Measurements from ENCODE around the gene CDKAL1.
"Not testable (repeated sequence)": the region's sequence is repeated elsewhere in the genome, so short reads cannot be mapped to it uniquely, and the experiment has no call there.

CDKAL1 gene

GRCh38 chr6:20589266-20589665, 55.0 kb downstream of the CDKAL1 start:
- TF ChIP-seq, protein P1, sequence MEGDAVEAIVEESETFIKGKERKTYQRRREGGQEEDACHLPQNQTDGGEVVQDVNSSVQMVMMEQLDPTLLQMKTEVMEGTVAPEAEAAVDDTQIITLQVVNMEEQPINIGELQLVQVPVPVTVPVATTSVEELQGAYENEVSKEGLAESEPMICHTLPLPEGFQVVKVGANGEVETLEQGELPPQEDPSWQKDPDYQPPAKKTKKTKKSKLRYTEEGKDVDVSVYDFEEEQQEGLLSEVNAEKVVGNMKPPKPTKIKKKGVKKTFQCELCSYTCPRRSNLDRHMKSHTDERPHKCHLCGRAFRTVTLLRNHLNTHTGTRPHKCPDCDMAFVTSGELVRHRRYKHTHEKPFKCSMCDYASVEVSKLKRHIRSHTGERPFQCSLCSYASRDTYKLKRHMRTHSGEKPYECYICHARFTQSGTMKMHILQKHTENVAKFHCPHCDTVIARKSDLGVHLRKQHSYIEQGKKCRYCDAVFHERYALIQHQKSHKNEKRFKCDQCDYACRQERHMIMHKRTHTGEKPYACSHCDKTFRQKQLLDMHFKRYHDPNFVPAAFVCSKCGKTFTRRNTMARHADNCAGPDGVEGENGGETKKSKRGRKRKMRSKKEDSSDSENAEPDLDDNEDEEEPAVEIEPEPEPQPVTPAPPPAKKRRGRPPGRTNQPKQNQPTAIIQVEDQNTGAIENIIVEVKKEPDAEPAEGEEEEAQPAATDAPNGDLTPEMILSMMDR (IDR thresholded peaks at IDR 0.05; ENCODE audit: insufficient read depth, low read length, missing control alignments): no peak
- H3K4me3 ChIP-seq (ENCODE audit: low read depth, low read length): no peak overlapping the region
- CTCF ChIA-PET: interaction anchor here (2.0 kb wide), 1 partner anchor 17 kb away, joined by 4 read pairs; no protein-coding TSS in a partner anchor
- POLR2A ChIA-PET: no interaction called here
- no peak for DNase-seq (ENCODE audit: low read depth, low spot score)

DNA sequence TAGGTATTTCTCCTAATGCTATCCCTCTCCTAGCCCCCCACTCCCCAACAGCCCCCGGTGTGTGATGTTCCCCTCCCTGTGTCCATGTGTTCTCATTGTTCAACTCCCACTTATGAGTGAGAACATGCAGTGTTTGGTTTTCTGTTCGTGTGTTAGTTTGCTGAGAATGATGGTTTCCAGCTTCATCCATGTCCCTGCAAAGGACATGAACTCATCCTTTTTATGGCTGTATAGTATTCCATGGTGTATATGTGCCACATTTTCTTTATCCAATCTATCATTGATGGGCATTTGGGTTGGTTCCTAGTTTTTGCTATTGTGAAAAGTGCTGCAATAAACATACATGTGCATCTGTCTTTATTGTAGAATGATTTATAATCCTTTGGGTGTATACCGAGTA, 56.2 kb downstream of the CDKAL1 start:
- CTCF ChIA-PET; H3K4me3 ChIP-seq (ENCODE audit: low read depth, low read length); POLR2A ChIA-PET; DNase-seq (ENCODE audit: low read depth, low spot score): not testable (repeated sequence)

GRCh38 chr6:20594299-20594853, 60.1 kb downstream of the CDKAL1 start:
- CTCF ChIA-PET; POLR2A ChIA-PET; DNase-seq (ENCODE audit: low read depth, low spot score); H3K4me3 ChIP-seq (ENCODE audit: low read depth, low read length): not testable (repeated sequence)

GRCh38 chr6:20599302-20600051, 65.2 kb downstream of the CDKAL1 start:
- DNase-seq (ENCODE audit: low read depth, low spot score): no peak
- TF ChIP-seq, protein P1 (IDR thresholded peaks at IDR 0.05; ENCODE audit: insufficient read depth, low read length, missing control alignments): no peak
- ChIA-PET CTCF (no interaction called here), POLR2A (no interaction called here)
- no peak overlapping the region for H3K4me3 ChIP-seq (ENCODE audit: low read depth, low read length)

- TF ChIP-seq, protein P1 (IDR thresholded peaks at IDR 0.05; ENCODE audit: insufficient read depth, low read length, missing control alignments): no peak
- DNase-seq (ENCODE audit: low read depth, low spot score): no peak
- ChIA-PET POLR2A (no interaction called here), CTCF (interaction anchor here (1.0 kb wide), 1 partner anchor 989 kb away, joined by 3 read pairs; no protein-coding TSS in a partner anchor)
- no peak overlapping the region for H3K4me3 ChIP-seq (ENCODE audit: low read depth, low read length)
Observed at GRCh38 chr6:20600831-20601230, 66.6 kb downstream of the CDKAL1 start.

- POLR2A ChIA-PET: no interaction called here
- TF ChIP-seq, protein P1 (IDR thresholded peaks at IDR 0.05; ENCODE audit: insufficient read depth, low read length, missing control alignments): no peak
- CTCF ChIA-PET: no interaction called here
Observed at GRCh38 chr6:20604159-20604558, 69.9 kb downstream of the CDKAL1 start.

DNA sequence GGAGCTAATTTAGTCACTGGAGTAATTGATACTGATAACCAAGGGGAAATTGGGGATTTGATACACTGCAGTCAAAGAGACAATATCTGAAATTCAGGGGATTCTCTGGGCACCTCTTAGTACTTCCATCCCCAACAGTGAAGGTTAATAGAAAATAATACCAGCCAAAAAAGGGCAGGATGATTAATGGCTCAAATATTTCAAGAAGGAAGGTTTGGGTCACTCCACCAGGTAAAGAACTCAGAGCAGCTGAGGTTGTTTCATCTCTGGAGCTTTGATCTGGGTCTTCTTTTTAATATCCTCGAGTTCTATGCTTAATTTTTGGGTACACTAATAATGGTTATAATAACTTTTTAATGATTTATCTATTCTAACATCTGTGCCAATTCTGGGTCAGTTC, 70.8 kb downstream of the CDKAL1 start:
- ChIA-PET POLR2A (no interaction called here), CTCF (interaction anchor here (1.4 kb wide), 1 partner anchor 16 kb away, joined by 4 read pairs; no protein-coding TSS in a partner anchor)
- no peak for DNase-seq (ENCODE audit: low read depth, low spot score)
- TF ChIP-seq, protein P1 (IDR thresholded peaks at IDR 0.05; ENCODE audit: insufficient read depth, low read length, missing control alignments): no peak
- no peak overlapping the region for H3K4me3 ChIP-seq (ENCODE audit: low read depth, low read length)

More at GRCh38 chr6:20604159-20604558, 69.9 kb downstream of the CDKAL1 start:
- no peak overlapping the region for H3K4me3 ChIP-seq (ENCODE audit: low read depth, low read length)
- DNase-seq (ENCODE audit: low read depth, low spot score): no peak
